Mucosa of descending colon (tissue), 3 donors: Measurements from ENCODE around the gene DST. TPM values are rescaled to one million over a fixed set of nuclear protein-coding genes. Genes with fewer than 3 reads are reported as not detected.

Experiments
- ATAC-seq: fragments of 200-7000 bp; cut with Tn5 transposase; one replicate; pipeline ENCODE4 v1.9.1; 2020; ENCODE audit warnings: mild to moderate bottlenecking, moderate library complexity
- DNase-seq, 3 donors: peaks; one replicate each; pipeline ENCODE4 v3.0.0-alpha.2; 2020
- H3K36me3 ChIP-seq: fragments of 200-600 bp; one replicate; pipeline ENCODE4 v1.8.0; 2021; ENCODE audit warnings: low read depth, mild to moderate bottlenecking
- H3K4me1 ChIP-seq: fragments of 200-600 bp; one replicate; pipeline ENCODE4 v1.8.0; 2021; ENCODE audit warnings: low read depth, mild to moderate bottlenecking
- H3K4me3 ChIP-seq: fragments of 200-600 bp; one replicate; pipeline ENCODE4 v1.8.0; 2021; ENCODE audit warnings: mild to moderate bottlenecking
- H3K9me3 ChIP-seq: fragments of 200-600 bp; one replicate; pipeline ENCODE4 v1.8.0; 2021; ENCODE audit warnings: mild to moderate bottlenecking
- CTCF ChIP-seq: fragments of 200-600 bp; IDR thresholded peaks from one replicate; pipeline ENCODE4 v1.8.0; 2022; ENCODE audit warnings: antibody characterized with exemption, mild to moderate bottlenecking
- intact Hi-C, 2 donors: fragments of 100-400 bp; cut with DNase I in 1 of 2; cut with micrococcal nuclease in 1 of 2; formaldehyde crosslinking; loops; one replicate each; pipeline versions ENCODE4 v1.11.0 to v1.11.1; 2022; cut with DNase I, micrococcal nuclease
- total RNA-seq, 3 donors: library from RNA; stranded (reverse); fragmentation: NEBNext Ultra II Directional in 2 of 3; extraction: Animal tissue kit (Norgen Biotek cat#: 25700) in 2 of 3; gene quantifications; one replicate each; pipeline versions ENCODE4 v1.2.1 to v1.2.4, GENCODE V29; 2021 to 2023
- donor health status: DM: no; HTN: no; CAD: no; lungs with moderate emphysema.
- donor health status: DM: no; HTN: no; CAD: no.
- donor health status: DM: no; HTN: yes; CAD: no.

Gene DST
- total RNA-seq, 3 donors from 2014 or later: 208 to 580 (median 356) TPM

GRCh38 chr6:56689114-56689513 is 46.4 kb upstream of the DST start:
- intact Hi-C loops: no loop called here
- Histone ChIP-seq H3K4me3 (no peak overlapping the region), H3K9me3 (no peaks in the 10 kb centered on the region), H3K4me1 (peaks cover 31% of the 10 kb centered on the region), H3K36me3 (no peaks in the 10 kb centered on the region)
- TF ChIP-seq CTCF: no peak
- DNase-seq: no peak
- no peak for ATAC-seq

- H3K4me1 ChIP-seq: peaks cover 26% of the 10 kb centered on the region
- no peaks in the 10 kb centered on the region for H3K36me3 ChIP-seq
- H3K9me3 ChIP-seq: no peaks in the 10 kb centered on the region
- DNase-seq (no peak), ATAC-seq (peak; percentile 21)
- TF ChIP-seq CTCF: no peak
- intact Hi-C loops: no loop called here
- H3K4me3 ChIP-seq: no peak overlapping the region
Observed at GRCh38 chr6:56688521-56688920, 45.8 kb upstream of the DST start.

GRCh38 chr6:56687551-56687950 is 44.9 kb upstream of the DST start:
- Histone ChIP-seq H3K9me3 (no peaks in the 10 kb centered on the region), H3K4me3 (no peak overlapping the region), H3K4me1 (peaks cover 26% of the 10 kb centered on the region), H3K36me3 (no peaks in the 10 kb centered on the region)
- intact Hi-C loops: no loop called here
- ATAC-seq (no peak), DNase-seq (no peak)
- TF ChIP-seq CTCF: no peak

- no peaks in the 10 kb centered on the region for H3K36me3 ChIP-seq
- H3K4me1 ChIP-seq: peaks cover 22% of the 10 kb centered on the region
- TF ChIP-seq CTCF: no peak
- ATAC-seq (no peak), DNase-seq (no peak)
- intact Hi-C loops: no loop called here
- no peaks in the 10 kb centered on the region for H3K9me3 ChIP-seq
- no peak overlapping the region for H3K4me3 ChIP-seq
Observed at GRCh38 chr6:56686429-56686828, 43.7 kb upstream of the DST start.

GRCh38 chr6:56685994-56686393 is 43.3 kb upstream of the DST start:
- no peak for ATAC-seq
- TF ChIP-seq CTCF: no peak
- intact Hi-C loops: no loop called here
- Histone ChIP-seq H3K9me3 (no peaks in the 10 kb centered on the region), H3K4me3 (no peak overlapping the region), H3K36me3 (no peaks in the 10 kb centered on the region), H3K4me1 (peaks cover 21% of the 10 kb centered on the region)
- no peak for DNase-seq

- intact Hi-C loops: no loop called here
- Histone ChIP-seq H3K9me3 (no peaks in the 10 kb centered on the region), H3K36me3 (no peaks in the 10 kb centered on the region), H3K4me1 (peaks cover 20% of the 10 kb centered on the region), H3K4me3 (no peak overlapping the region)
- no peak for TF ChIP-seq CTCF
- DNase-seq (no peak), ATAC-seq (no peak)
Observed at GRCh38 chr6:56685102-56685733, 42.5 kb upstream of the DST start.
